Hepatocyte (in vitro differentiated cells): ENCODE results near the gene IRF1.

ENCODE experiments used
- CTCF ChIP-seq: fragments of 200-600 bp; sonication (generic); IDR thresholded peaks from 2 replicates; pipeline ENCODE4 v1.5.1; 2016; ENCODE audit warnings: antibody characterized with exemption, mild to moderate bottlenecking; ENCODE audit not compliant: poor library complexity
- EZH2 ChIP-seq: fragments of 200-600 bp; sonication (generic); IDR thresholded peaks from 2 replicates; pipeline ENCODE4 v1.6.1; 2016; ENCODE audit warnings: antibody characterized with exemption, mild to moderate bottlenecking, borderline replicate concordance
- EZH2phosphoT487 ChIP-seq: fragments of 200-600 bp; sonication (generic); IDR thresholded peaks from one replicate; pipeline ENCODE4 v1.6.1; 2018; ENCODE audit warnings: antibody characterized with exemption, mild to moderate bottlenecking, low read depth, moderate library complexity; ENCODE audit not compliant: unreplicated experiment, severe bottlenecking

GRCh38 chr5:132457371-132458225 is 33.0 kb downstream of the IRF1 start:
- TF ChIP-seq CTCF: no peak
- TF ChIP-seq EZH2: no peak
- no peak for TF ChIP-seq EZH2phosphoT487
